Smooth muscle cell (in vitro differentiated cells): ENCODE measurements around the gene GALNT4. TPM values are rescaled to one million over a fixed set of nuclear protein-coding genes. Genes with fewer than 3 reads are reported as not detected.
A peak's percentile ranks its signal among the peaks of the same experiment; 100 is the strongest.

Experiments
- DNase-seq: peaks from one replicate; lab custom pipeline; 2025; ENCODE audit not compliant: unreplicated experiment; lab: John Stamatoyannopoulos, UW
- H2AFZ ChIP-seq: fragments of 200-600 bp; sonication (generic); 2 replicates; pipeline ENCODE4 v1.6.0; 2016; ENCODE audit warnings: antibody characterized with exemption, low read depth, mild to moderate bottlenecking
- H3F3A ChIP-seq: fragments of 200-600 bp; sonication (generic); 2 replicates; pipeline ENCODE4 v1.6.0; 2017; ENCODE audit warnings: antibody characterized with exemption, low read depth
- H3K27ac ChIP-seq: fragments of 200-600 bp; sonication (generic); 2 replicates; pipeline ENCODE4 v1.5.1; 2016; ENCODE audit warnings: low read depth, mild to moderate bottlenecking
- H3K27me3 ChIP-seq: fragments of 200-600 bp; sonication (generic); 2 replicates; pipeline ENCODE4 v1.6.1; 2016; ENCODE audit warnings: low read depth, mild to moderate bottlenecking
- H3K36me3 ChIP-seq: fragments of 200-600 bp; sonication (generic); 2 replicates; pipeline ENCODE4 v1.5.1; 2016; ENCODE audit warnings: low read depth
- H3K4me1 ChIP-seq: fragments of 200-600 bp; sonication (generic); 2 replicates; pipeline ENCODE4 v1.5.1; 2016; ENCODE audit warnings: low read depth
- H3K4me2 ChIP-seq: fragments of 200-600 bp; sonication (generic); 2 replicates; pipeline ENCODE4 v1.6.0; 2016; ENCODE audit warnings: mild to moderate bottlenecking
- H3K4me3 ChIP-seq: fragments of 200-600 bp; sonication (generic); 2 replicates; pipeline ENCODE4 v1.5.1; 2016; ENCODE audit warnings: mild to moderate bottlenecking
- H3K79me2 ChIP-seq: fragments of 200-600 bp; sonication (generic); 2 replicates; pipeline ENCODE4 v1.6.0; 2016; ENCODE audit warnings: low read depth, mild to moderate bottlenecking
- H3K9ac ChIP-seq: fragments of 200-600 bp; sonication (generic); 2 replicates; pipeline ENCODE4 v1.6.0; 2016; ENCODE audit warnings: low read depth
- H3K9me3 ChIP-seq: fragments of 200-600 bp; sonication (generic); replicated peaks from 2 replicates; pipeline ENCODE4 v1.5.1; 2016; ENCODE audit warnings: low read depth
- H4K20me1 ChIP-seq: fragments of 200-600 bp; sonication (generic); 2 replicates; pipeline ENCODE4 v1.6.0; 2016; ENCODE audit warnings: low read depth
- WGBS: methylation state at CpG from one replicate; pipeline ENCODE4 v1.1.7; 2016; ENCODE audit warnings: low lambda C conversion rate; 5-methylcytosine and 5-hydroxymethylcytosine counted together
- polyA plus RNA-seq: library from polyadenylated mRNA; unstranded; fragments of >200 nt; fragmentation: Nextera tagmentation; extraction: Ambion mirVana; gene quantifications from 2 replicates; pipeline ENCODE4 v1.2.1, GENCODE V29; 2016
- total RNA-seq: library from RNA; depleted of rRNA; stranded (reverse); fragments of >200 nt; gene quantifications from 2 replicates; pipeline ENCODE4 v1.2.3, GENCODE V29; 2014
- TF ChIP-seq, protein P1 (sequence below): fragments of 200-600 bp; sonication (generic); IDR thresholded peaks from 2 replicates; pipeline ENCODE4 v1.5.1; 2017; ENCODE audit warnings: borderline replicate concordance, mild to moderate bottlenecking, antibody characterized with exemption; ENCODE audit not compliant: insufficient read depth, poor library complexity, severe bottlenecking

GALNT4 gene
- total and polyA plus RNA-seq, 2 experiments from 2014 or later, result 2.3 to 3.6 TPM

- TF ChIP-seq, protein P1, sequence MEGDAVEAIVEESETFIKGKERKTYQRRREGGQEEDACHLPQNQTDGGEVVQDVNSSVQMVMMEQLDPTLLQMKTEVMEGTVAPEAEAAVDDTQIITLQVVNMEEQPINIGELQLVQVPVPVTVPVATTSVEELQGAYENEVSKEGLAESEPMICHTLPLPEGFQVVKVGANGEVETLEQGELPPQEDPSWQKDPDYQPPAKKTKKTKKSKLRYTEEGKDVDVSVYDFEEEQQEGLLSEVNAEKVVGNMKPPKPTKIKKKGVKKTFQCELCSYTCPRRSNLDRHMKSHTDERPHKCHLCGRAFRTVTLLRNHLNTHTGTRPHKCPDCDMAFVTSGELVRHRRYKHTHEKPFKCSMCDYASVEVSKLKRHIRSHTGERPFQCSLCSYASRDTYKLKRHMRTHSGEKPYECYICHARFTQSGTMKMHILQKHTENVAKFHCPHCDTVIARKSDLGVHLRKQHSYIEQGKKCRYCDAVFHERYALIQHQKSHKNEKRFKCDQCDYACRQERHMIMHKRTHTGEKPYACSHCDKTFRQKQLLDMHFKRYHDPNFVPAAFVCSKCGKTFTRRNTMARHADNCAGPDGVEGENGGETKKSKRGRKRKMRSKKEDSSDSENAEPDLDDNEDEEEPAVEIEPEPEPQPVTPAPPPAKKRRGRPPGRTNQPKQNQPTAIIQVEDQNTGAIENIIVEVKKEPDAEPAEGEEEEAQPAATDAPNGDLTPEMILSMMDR, result no peak
- H3K79me2 ChIP-seq, result peaks cover 40% of the 10 kb centered on the region
These were observed 604 bp downstream of the GALNT4 start for GRCh38 chr12:89523843-89524540.

DNA sequence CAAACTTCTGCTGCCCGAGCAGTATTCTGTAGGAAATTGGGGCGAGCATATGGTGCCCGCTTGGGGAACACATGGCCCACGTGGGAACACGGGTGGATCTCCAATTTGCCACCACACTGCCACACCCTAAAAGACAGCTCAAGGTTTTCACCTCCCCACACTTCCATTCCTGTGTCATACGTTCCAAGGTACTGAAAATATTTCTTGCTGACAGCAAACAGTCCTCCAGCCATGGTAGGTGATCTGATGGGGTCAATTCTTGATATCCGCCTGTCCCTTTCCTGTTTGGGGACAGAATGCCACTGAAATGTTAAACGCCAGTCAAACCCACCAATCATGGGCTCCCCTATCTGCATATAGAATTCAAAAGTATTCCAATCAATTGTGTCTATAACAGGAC is 1.2 kb downstream of the GALNT4 start:
- DNase-seq, result no peak
- H4K20me1 ChIP-seq, result peaks cover 12% of the 10 kb centered on the region
- H3K9me3 ChIP-seq, result no peaks in the 10 kb centered on the region
- peaks cover 40% of the 10 kb centered on the region for H3K79me2 ChIP-seq
- H3F3A ChIP-seq, result peaks cover 4% of the 10 kb centered on the region
- peak overlapping the region; percentile 90 for H3K4me2 ChIP-seq
- H3K9ac ChIP-seq, result no peak overlapping the region
- H3K4me1 ChIP-seq, result peaks cover 11% of the 10 kb centered on the region
- H3K27me3 ChIP-seq, result no peaks in the 10 kb centered on the region
- 92% methylated on average over 8 of the region's 8 CpGs for WGBS
- peak overlapping the region; percentile 91 for H3K4me3 ChIP-seq
- H2AFZ ChIP-seq, result no peak overlapping the region
- H3K36me3 ChIP-seq, result no peaks in the 10 kb centered on the region
- no peak overlapping the region for H3K27ac ChIP-seq
- TF ChIP-seq, protein P1, result no peak

More at GRCh38 chr12:89523843-89524540, 604 bp downstream of the GALNT4 start:
- Histone ChIP-seq H4K20me1 (peaks cover 12% of the 10 kb centered on the region), H3K36me3 (no peaks in the 10 kb centered on the region), H3K4me3 (peak overlapping the region; percentile 91), H2AFZ (peak overlapping the region; percentile 99), H3K9ac (peak overlapping the region; percentile 58), H3K27me3 (no peaks in the 10 kb centered on the region), H3K4me2 (peak overlapping the region; percentile 90), H3K4me1 (peaks cover 11% of the 10 kb centered on the region), H3K27ac (no peak overlapping the region), H3K9me3 (no peaks in the 10 kb centered on the region), H3F3A (peaks cover 4% of the 10 kb centered on the region)
- no peak for DNase-seq
- 37% methylated on average over 21 of the region's 21 CpGs for WGBS

GRCh38 chr12:89521364-89522223 is 3.0 kb downstream of the GALNT4 start:
- no peaks in the 10 kb centered on the region for H3K27me3 ChIP-seq
- no peak overlapping the region for H2AFZ ChIP-seq
- peaks cover 11% of the 10 kb centered on the region for H3K4me1 ChIP-seq
- H3K4me3 ChIP-seq, result peak overlapping the region; percentile 17
- 84% methylated on average over 7 of the region's 7 CpGs for whole genome bisulfite sequencing
- H4K20me1 ChIP-seq, result peaks cover 12% of the 10 kb centered on the region
- no peak overlapping the region for H3K27ac ChIP-seq
- H3K79me2 ChIP-seq, result peaks cover 40% of the 10 kb centered on the region
- H3F3A ChIP-seq, result peaks cover 4% of the 10 kb centered on the region
- TF ChIP-seq, protein P1, result no peak
- H3K9me3 ChIP-seq, result no peaks in the 10 kb centered on the region
- H3K9ac ChIP-seq, result no peak overlapping the region
- DNase-seq, result no peak
- peak overlapping the region; percentile 90 for H3K4me2 ChIP-seq
- no peaks in the 10 kb centered on the region for H3K36me3 ChIP-seq
